GM12875 (cell line): ENCODE measurements around the gene NR6A1.

Experiments used
- H3K4me3 ChIP-seq: one replicate; pipeline ENCODE4 v1.5.1; 2011; ENCODE audit warnings: low read depth, low read length, control low read depth
- TF ChIP-seq, protein P1 (sequence below): IDR thresholded peaks from 2 replicates; pipeline ENCODE4 v1.5.1; 2011; ENCODE audit warnings: low read depth, mild to moderate bottlenecking, control low read depth, inconsistent platforms, low read length, moderate library complexity, borderline replicate concordance; ENCODE audit not compliant: insufficient read depth

NR6A1 gene

DNA sequence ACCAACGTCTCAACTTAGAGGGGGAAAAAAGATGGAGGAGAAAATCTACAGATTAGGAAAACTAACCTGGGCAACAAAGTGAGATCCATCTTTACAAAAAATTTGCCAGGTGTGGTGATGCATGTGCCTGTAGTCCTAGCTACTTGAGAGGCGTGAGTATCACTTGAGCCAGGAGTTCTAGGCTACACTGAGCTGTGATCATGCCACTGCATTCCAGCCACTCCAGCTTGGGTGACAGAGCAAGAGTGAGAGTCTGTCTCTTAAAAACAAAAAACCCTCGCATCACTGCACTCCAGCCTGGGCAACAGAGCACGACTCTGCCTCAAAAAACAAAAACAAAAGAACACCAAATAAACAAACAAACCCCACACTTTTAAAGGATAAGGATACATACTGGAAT is 165.9 kb downstream of the NR6A1 start:
- TF ChIP-seq, protein P1, sequence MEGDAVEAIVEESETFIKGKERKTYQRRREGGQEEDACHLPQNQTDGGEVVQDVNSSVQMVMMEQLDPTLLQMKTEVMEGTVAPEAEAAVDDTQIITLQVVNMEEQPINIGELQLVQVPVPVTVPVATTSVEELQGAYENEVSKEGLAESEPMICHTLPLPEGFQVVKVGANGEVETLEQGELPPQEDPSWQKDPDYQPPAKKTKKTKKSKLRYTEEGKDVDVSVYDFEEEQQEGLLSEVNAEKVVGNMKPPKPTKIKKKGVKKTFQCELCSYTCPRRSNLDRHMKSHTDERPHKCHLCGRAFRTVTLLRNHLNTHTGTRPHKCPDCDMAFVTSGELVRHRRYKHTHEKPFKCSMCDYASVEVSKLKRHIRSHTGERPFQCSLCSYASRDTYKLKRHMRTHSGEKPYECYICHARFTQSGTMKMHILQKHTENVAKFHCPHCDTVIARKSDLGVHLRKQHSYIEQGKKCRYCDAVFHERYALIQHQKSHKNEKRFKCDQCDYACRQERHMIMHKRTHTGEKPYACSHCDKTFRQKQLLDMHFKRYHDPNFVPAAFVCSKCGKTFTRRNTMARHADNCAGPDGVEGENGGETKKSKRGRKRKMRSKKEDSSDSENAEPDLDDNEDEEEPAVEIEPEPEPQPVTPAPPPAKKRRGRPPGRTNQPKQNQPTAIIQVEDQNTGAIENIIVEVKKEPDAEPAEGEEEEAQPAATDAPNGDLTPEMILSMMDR = no peak
- no peak overlapping the region for H3K4me3 ChIP-seq

DNA sequence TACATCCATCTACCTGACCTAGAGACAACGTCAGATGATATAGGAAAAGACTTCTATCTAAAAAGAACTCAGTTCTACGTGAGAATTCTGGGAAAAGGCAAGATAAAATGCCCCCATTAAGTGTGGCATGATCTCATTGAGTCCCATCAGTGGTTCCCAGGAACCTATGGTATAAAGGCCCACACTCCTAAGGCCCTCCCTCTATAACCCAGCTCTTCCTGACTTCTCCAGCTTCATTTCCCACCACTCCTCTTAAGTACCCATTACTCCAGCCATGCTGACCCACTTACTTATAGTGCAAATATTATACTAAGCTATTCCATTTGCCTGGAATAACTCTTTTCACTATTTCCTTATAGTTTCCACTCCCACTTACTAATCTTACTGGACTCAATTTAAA is 168.5 kb downstream of the NR6A1 start:
- no peak overlapping the region for H3K4me3 ChIP-seq
- TF ChIP-seq, protein P1 = no peak

DNA sequence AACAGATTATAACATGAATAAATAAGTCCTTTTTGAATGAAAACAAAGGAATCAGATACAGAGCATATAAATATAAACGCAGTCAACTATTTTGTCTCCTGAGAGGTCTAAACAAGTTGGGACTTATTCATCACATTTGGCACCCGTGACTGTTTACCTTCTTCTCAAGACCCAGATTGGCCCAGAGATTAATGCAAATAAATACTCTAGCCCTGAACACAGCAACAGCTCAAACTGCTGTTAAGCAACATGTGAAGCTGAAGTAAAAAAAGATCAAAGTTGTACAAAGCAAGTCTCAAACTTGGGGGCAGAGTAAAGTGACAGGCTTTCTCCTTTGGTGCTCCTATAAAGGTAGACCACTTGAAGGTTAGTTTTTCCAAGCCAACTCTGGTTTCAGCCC is 168.9 kb downstream of the NR6A1 start:
- TF ChIP-seq, protein P1 = no peak

DNA sequence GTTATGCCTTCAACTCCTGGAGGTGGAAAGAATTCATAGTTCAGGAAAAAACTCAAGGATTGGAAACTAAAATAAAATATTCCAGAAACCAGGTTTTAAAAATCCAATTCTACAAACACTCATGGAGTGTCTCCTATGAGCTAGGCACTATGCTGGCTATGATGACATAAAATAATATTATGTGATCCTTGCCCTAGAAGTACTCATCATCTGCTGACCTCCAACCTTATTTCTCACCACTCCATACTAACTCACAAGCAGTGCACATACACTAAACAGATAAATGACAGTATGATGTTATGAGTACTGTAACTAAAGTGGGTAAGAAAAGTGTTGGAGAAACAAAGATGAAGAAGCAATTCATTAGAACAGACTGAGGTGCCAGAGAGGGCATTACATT is 170.7 kb downstream of the NR6A1 start:
- H3K4me3 ChIP-seq = no peak overlapping the region
- TF ChIP-seq, protein P1 = no peak

More for the DNA sequence above, 168.9 kb downstream of the NR6A1 start:
- no peak overlapping the region for H3K4me3 ChIP-seq

DNA sequence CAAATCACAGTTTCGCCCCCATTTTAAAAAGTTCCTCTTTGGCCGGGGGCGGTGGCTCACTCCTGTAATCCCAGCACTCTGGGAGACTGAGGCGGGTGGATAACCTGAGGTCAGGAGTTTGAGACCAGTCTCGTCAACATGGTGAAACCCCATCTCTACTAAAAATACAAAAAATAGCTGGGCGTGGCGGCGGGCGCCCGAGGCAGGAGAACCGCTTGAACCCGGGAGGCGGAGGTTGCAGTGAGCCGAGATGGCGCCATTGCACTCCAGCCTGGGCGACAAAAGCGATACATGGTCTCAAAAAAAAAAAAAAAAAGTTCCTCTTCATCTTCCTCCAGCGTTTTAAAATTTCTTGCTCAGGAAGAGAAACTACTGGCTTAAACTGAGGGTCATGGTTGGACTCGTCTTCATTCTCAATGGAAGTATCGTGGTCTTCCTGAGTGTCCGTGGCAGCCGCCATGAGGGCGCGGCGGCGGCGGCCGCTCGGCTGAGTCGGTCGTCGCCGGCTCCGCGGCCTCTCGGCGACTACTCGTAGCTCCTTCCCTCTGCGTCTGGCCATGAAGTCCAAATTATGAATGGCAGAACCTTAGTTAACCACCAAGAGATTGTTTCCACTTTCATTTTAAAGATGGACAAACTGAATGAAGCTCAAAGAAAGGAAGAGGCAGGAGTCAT is 171.9 kb downstream of the NR6A1 start:
- TF ChIP-seq, protein P1 = no peak
- no peak overlapping the region for H3K4me3 ChIP-seq

DNA sequence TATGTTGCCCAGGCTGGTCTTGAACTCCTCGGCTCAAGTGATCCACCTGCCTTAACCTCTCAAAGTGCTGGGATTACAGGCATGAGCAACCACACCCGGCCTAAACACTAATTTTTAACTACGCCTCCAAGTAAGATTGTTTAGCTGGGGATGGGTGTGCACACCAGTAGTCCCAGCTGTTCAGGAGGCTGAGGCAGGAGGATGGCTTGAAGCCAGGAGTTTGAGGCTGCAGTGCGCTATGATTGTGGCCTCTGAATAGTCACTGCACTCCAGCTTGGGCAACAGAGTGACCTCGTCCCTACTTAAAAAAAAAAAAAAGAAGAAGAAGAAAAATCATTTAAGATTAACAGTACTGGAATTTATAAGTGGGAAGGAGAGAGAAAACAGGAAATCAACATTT is 173.1 kb downstream of the NR6A1 start:
- TF ChIP-seq, protein P1 = no peak
- H3K4me3 ChIP-seq = no peak overlapping the region

DNA sequence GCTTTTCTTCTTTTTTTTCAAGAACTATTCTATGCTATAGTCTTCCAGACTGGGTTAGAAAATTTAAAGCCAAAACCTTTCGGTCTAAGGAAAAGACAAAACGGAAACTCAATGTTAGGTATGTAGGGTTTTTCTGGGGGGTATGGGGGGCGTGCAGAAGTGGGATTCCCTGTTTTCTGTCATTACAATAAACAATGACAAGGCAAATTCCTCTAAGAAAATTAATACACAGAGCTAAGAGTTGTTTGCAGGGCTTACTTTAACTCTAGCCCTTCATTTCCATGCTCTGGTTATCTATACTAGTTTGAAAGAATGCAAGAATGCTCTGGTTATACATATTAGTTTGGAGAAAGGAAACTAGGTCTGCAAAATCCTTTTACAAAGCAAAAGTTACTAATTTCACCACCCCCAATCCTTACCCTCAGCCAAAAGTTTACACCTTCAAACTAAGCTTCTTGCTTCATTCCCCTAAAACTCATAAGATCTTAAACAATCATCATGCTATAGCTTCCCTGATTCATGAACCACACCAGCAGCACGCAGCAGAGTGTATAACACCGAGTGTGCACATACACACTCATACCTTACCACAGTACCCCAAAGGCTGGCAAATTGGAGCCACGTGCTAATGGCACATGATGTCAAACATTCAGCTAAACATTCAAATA is 174.8 kb downstream of the NR6A1 start:
- no peak overlapping the region for H3K4me3 ChIP-seq
- TF ChIP-seq, protein P1 = no peak
